Neural cell (in vitro differentiated cells): Measurements from ENCODE around the gene NXNL1.

Experiments used
- EZH2 ChIP-seq: fragments of 200-600, 300-800 bp; shearing (Covaris generic), sonication (generic); IDR thresholded peaks from 2 replicates; pipeline ENCODE4 v1.6.1; 2014; ENCODE audit warnings: antibody characterized with exemption, low read length, borderline replicate concordance, mild to moderate bottlenecking; ENCODE audit not compliant: insufficient read depth, poor library complexity, severe bottlenecking
- MXI1 ChIP-seq: fragments of 450-650 bp; conservative IDR thresholded peaks from 2 replicates; pipeline ENCODE4 v1.6.1; 2014; ENCODE audit warnings: antibody characterized with exemption, mild to moderate bottlenecking; ENCODE audit not compliant: poor library complexity, severe bottlenecking
- RAD21 ChIP-seq: fragments of 450-650 bp; conservative IDR thresholded peaks from 2 replicates; pipeline ENCODE4 v1.6.1; 2014; ENCODE audit warnings: antibody characterized with exemption, mild to moderate bottlenecking, moderate library complexity
- REST ChIP-seq: IDR thresholded peaks from 2 replicates; pipeline ENCODE4 v1.6.1; 2012; ENCODE audit warnings: borderline replicate concordance
- TAF1 ChIP-seq: IDR thresholded peaks from 2 replicates; pipeline ENCODE4 v1.6.1; 2012; ENCODE audit warnings: low read depth
- TF ChIP-seq, protein P1 (sequence below): fragments of 450-650 bp; IDR thresholded peaks from 2 replicates; pipeline ENCODE4 v1.5.1; 2014; ENCODE audit warnings: antibody characterized with exemption, mild to moderate bottlenecking, moderate library complexity; ENCODE audit not compliant: poor library complexity, severe bottlenecking

DNA sequence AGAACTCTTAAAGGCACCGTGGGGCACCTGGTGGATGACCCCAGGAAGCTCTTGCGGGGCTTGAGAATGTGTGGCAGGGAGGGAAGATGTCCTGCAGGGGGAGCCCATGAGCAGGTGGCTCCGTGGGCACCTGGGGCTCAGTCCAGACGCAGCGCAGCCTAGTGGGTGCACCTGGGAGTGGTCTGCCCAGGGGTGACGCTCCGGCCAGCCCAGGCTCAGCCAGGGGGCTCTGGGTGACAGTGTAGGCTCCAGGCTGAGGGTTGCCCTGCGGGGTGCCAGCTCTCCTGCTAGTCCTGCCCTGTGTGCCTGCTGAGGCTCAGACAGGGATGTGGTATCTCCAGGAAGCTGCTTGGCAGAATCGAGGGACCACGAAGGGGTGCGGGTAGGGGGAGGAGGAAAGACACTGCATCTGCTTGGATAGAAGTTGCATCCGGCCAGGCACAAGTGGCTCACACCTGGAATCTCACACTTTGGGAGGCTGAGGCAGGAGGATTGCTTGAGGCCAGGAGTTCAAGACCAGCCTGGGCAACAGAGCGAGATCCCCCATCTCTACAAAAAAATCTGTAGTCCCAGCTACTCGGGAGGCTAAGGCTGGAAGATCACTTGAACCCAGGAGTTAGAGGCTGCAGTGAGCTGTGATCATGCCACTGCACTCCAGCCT lies 35.7 kb upstream of the NXNL1 start:
- TF ChIP-seq, protein P1, sequence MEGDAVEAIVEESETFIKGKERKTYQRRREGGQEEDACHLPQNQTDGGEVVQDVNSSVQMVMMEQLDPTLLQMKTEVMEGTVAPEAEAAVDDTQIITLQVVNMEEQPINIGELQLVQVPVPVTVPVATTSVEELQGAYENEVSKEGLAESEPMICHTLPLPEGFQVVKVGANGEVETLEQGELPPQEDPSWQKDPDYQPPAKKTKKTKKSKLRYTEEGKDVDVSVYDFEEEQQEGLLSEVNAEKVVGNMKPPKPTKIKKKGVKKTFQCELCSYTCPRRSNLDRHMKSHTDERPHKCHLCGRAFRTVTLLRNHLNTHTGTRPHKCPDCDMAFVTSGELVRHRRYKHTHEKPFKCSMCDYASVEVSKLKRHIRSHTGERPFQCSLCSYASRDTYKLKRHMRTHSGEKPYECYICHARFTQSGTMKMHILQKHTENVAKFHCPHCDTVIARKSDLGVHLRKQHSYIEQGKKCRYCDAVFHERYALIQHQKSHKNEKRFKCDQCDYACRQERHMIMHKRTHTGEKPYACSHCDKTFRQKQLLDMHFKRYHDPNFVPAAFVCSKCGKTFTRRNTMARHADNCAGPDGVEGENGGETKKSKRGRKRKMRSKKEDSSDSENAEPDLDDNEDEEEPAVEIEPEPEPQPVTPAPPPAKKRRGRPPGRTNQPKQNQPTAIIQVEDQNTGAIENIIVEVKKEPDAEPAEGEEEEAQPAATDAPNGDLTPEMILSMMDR: no peak
- TF ChIP-seq EZH2 (no peak), RAD21 (no peak), REST (no peak), TAF1 (no peak), MXI1 (no peak)
